ENCODE measurements around the gene HERPUD1. TPM values are rescaled to one million over a fixed set of nuclear protein-coding genes. Genes with fewer than 3 reads are reported as not detected.

The HERPUD1 gene
- total and polyA plus RNA-seq, 2 of the 13 experiments (the other 11 are each of a cell fraction or from before 2014, with no cell fraction given), result 96.2 to 323 TPM

DNA sequence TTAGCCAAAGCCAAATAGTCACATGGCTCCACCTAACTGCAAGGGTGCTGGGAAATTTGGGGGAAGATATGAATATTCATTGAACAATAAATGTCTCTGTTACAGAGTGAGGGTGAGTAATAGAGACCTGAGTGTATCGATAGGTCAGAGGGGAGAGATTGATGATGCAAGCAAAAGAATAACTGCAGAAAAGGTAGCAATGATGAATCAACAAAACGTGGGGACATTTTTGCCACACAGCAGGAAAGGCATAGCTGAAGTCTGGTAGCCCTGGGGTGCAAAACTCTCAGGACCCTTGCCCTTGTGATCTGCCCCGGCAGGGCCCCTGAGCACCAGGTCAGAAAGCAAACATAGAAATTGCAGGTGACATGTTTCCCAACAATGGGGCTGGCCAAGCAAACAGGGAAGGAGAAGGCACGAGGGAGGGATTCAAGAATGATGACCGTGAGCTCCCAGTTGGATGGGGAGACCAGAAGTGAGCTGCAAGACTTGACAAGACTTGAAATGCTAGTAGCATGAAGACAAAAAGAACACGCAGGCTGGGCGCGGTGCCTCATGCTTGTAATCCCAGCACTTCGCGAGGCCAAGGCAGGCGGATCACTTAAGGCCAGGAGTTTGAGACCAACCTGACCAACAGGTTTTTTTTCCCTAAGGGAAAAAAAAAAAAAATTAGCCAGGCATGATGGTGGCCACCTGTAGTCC, 12.7 kb upstream of the HERPUD1 start (continued):
- TF ChIP-seq ZNF160 (CRISPR knock-in tag; IDR thresholded peaks at IDR 0.05) (peak; percentile 70), BCL6 (CRISPR knock-in tag; IDR thresholded peaks at IDR 0.05) (peak; percentile 88), CCAR2 (optimal IDR thresholded peaks at IDR 0.05; ENCODE audit: low read depth, low read length) (no peak), FOXJ3 (CRISPR knock-in tag; IDR thresholded peaks at IDR 0.05; ENCODE audit: borderline replicate concordance) (peak; percentile 94), TAF1 (CRISPR knock-in tag; IDR thresholded peaks at IDR 0.05) (peak; percentile 40; the same call in 1 of the 2 replicates), ZZZ3 (CRISPR knock-in tag; IDR thresholded peaks at IDR 0.05; ENCODE audit: borderline replicate concordance) (0 out of 2 replicates have a peak, but pooled peaks have one; percentile 43), ZKSCAN8 (CRISPR knock-in tag; IDR thresholded peaks at IDR 0.05; ENCODE audit: borderline replicate concordance) (peak; percentile 86; the same call in 1 of the 2 replicates), TP53 (CRISPR knock-in tag; conservative IDR thresholded peaks at IDR 0.05) (0 out of 2 replicates have a peak, but pooled peaks have one; percentile 24), SRF (IDR thresholded peaks at IDR 0.05; ENCODE audit: low read depth, low read length) (peak; percentile 2; the same call in 1 of the 2 replicates), CBX5 (CRISPR knock-in tag; IDR thresholded peaks at IDR 0.05; ENCODE audit: borderline replicate concordance) (peak; percentile 85; the same call in 1 of the 2 replicates), MAFF (IDR thresholded peaks at IDR 0.05; ENCODE audit: low read depth, low read length) (peak; percentile 91), ZC3H13 (CRISPR knock-in tag; IDR thresholded peaks at IDR 0.05) (peak; percentile 64; the same call in 1 of the 2 replicates), ZBTB7B (CRISPR knock-in tag; IDR thresholded peaks at IDR 0.05) (peak; percentile 97), MIXL1 (CRISPR knock-in tag; IDR thresholded peaks at IDR 0.05) (peak; percentile 86; the same call in 1 of the 2 replicates), ZNF382 (CRISPR knock-in tag; IDR thresholded peaks at IDR 0.05; ENCODE audit: borderline replicate concordance) (no peak)
- TF ChIP-seq, protein P1, sequence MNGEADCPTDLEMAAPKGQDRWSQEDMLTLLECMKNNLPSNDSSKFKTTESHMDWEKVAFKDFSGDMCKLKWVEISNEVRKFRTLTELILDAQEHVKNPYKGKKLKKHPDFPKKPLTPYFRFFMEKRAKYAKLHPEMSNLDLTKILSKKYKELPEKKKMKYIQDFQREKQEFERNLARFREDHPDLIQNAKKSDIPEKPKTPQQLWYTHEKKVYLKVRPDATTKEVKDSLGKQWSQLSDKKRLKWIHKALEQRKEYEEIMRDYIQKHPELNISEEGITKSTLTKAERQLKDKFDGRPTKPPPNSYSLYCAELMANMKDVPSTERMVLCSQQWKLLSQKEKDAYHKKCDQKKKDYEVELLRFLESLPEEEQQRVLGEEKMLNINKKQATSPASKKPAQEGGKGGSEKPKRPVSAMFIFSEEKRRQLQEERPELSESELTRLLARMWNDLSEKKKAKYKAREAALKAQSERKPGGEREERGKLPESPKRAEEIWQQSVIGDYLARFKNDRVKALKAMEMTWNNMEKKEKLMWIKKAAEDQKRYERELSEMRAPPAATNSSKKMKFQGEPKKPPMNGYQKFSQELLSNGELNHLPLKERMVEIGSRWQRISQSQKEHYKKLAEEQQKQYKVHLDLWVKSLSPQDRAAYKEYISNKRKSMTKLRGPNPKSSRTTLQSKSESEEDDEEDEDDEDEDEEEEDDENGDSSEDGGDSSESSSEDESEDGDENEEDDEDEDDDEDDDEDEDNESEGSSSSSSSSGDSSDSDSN (CRISPR knock-in tag; IDR thresholded peaks at IDR 0.05), result peak; percentile 52; the same call in 1 of the 2 replicates
- TF ChIP-seq, protein P2, sequence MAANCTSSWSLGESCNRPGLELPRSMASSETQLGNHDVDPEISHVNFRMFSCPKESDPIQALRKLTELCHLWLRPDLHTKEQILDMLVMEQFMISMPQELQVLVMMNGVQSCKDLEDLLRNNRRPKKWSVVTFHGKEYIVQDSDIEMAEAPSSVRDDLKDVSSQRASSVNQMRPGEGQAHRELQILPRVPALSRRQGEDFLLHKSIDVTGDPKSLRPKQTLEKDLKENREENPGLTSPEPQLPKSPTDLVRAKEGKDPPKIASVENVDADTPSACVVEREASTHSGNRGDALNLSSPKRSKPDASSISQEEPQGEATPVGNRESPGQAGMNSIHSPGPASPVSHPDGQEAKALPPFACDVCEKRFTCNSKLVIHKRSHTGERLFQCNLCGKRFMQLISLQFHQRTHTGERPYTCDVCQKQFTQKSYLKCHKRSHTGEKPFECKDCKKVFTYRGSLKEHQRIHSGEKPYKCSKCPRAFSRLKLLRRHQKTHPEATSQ (CRISPR knock-in tag; IDR thresholded peaks at IDR 0.05; ENCODE audit: borderline replicate concordance), result peak; percentile 55; the same call in 1 of the 2 replicates
- TF ChIP-seq, protein P3, sequence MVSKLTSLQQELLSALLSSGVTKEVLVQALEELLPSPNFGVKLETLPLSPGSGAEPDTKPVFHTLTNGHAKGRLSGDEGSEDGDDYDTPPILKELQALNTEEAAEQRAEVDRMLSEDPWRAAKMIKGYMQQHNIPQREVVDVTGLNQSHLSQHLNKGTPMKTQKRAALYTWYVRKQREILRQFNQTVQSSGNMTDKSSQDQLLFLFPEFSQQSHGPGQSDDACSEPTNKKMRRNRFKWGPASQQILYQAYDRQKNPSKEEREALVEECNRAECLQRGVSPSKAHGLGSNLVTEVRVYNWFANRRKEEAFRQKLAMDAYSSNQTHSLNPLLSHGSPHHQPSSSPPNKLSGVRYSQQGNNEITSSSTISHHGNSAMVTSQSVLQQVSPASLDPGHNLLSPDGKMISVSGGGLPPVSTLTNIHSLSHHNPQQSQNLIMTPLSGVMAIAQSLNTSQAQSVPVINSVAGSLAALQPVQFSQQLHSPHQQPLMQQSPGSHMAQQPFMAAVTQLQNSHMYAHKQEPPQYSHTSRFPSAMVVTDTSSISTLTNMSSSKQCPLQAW (CRISPR knock-in tag; IDR thresholded peaks at IDR 0.05), result peak; percentile 67
- TF ChIP-seq, protein P4, sequence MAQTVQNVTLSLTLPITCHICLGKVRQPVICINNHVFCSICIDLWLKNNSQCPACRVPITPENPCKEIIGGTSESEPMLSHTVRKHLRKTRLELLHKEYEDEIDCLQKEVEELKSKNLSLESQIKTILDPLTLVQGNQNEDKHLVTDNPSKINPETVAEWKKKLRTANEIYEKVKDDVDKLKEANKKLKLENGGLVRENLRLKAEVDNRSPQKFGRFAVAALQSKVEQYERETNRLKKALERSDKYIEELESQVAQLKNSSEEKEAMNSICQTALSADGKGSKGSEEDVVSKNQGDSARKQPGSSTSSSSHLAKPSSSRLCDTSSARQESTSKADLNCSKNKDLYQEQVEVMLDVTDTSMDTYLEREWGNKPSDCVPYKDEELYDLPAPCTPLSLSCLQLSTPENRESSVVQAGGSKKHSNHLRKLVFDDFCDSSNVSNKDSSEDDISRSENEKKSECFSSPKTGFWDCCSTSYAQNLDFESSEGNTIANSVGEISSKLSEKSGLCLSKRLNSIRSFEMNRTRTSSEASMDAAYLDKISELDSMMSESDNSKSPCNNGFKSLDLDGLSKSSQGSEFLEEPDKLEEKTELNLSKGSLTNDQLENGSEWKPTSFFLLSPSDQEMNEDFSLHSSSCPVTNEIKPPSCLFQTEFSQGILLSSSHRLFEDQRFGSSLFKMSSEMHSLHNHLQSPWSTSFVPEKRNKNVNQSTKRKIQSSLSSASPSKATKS (CRISPR knock-in tag; IDR thresholded peaks at IDR 0.05), result peak; percentile 56; the same call in 1 of the 2 replicates
- TF ChIP-seq, protein P5, sequence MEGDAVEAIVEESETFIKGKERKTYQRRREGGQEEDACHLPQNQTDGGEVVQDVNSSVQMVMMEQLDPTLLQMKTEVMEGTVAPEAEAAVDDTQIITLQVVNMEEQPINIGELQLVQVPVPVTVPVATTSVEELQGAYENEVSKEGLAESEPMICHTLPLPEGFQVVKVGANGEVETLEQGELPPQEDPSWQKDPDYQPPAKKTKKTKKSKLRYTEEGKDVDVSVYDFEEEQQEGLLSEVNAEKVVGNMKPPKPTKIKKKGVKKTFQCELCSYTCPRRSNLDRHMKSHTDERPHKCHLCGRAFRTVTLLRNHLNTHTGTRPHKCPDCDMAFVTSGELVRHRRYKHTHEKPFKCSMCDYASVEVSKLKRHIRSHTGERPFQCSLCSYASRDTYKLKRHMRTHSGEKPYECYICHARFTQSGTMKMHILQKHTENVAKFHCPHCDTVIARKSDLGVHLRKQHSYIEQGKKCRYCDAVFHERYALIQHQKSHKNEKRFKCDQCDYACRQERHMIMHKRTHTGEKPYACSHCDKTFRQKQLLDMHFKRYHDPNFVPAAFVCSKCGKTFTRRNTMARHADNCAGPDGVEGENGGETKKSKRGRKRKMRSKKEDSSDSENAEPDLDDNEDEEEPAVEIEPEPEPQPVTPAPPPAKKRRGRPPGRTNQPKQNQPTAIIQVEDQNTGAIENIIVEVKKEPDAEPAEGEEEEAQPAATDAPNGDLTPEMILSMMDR (CRISPR knock-in tag; IDR thresholded peaks at IDR 0.05), result peak; percentile 18; the same call in 1 of the 2 replicates
